HG02588 (cell line): Measurements from ENCODE around the gene ZNF845.
"Not testable (repeated sequence)": the region's sequence is repeated elsewhere in the genome, so short reads cannot be mapped to it uniquely, and the experiment has no call there.

ENCODE experiments used
- ATAC-seq: cut with Tn5 transposase; IDR thresholded peaks from one replicate; pipeline ENCODE4 v1.9.1; 2021; ENCODE audit warnings: mild to moderate bottlenecking, moderate library complexity; ENCODE audit not compliant: unreplicated experiment

The ZNF845 gene

GRCh38 chr19:53374743-53375142 is 41.2 kb downstream of the ZNF845 start:
- no peak for ATAC-seq

DNA sequence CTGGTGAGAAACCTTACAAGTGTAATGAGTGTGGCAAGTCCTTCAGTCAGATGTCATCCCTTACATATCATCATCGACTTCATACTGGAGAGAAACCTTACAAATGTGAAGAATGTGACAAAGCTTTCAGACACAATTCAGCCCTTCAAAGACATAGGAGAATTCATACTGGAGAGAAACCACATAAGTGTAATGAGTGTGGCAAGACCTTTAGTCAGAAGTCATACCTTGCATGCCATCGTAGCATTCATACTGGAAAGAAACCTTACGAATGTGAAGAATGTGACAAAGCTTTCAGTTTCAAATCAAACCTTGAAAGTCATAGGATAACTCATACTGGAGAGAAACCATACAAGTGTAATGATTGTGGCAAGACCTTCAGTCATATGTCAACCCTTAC is 47.8 kb downstream of the ZNF845 start:
- ATAC-seq = no peak

DNA sequence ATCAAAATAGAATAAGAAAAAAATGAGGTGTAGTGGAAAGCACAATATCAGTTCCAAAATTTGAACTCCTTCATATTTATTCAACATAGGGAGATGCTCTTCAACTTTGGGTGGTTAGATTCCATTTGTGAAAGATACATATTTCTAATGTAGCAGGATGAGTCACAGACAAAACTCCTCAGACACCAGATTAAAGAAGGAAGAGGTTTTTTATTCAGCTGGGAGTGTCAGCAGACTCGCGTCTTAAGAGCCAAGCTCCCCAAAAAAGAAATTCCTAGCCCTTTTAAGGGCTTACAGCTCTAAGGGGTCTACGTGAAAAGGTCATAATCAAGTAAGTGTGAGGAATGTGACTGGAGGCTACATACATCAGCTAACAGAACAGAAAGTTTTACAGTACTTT is 54.6 kb downstream of the ZNF845 start:
- ATAC-seq = no peak

DNA sequence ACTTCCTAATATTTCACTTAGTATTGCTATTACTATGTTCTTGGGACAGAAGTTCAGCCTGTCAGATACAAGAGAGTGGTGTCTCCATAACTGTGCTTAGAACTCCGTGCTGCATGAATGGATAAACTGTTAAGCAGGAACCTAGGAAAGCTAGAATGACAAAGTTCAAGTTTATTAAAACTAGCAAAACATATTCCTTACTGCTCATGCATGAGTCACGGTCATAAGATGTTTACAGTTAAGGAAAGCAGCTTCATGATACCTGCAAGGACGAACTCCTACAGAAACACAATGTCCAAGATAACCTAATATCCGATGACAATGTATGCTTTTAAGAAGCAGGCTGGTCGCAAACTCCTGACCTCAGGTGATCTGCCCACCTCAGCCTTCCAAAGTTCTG is 55.4 kb downstream of the ZNF845 start:
- ATAC-seq = no peak

- no peak for ATAC-seq
Measured at GRCh38 chr19:53389571-53389970, 56.0 kb downstream of the ZNF845 start.

- ATAC-seq = no peak
Measured at GRCh38 chr19:53389978-53390377, 56.4 kb downstream of the ZNF845 start.

- ATAC-seq = peak; percentile 3
Measured at GRCh38 chr19:53394522-53394973, 61.0 kb downstream of the ZNF845 start.

- ATAC-seq = peak; percentile 87
Measured at GRCh38 chr19:53394974-53395839, 61.7 kb downstream of the ZNF845 start, which contains the start of gene ZNF765. ZNF765 (plus strand) TSS chr19:53395149; CDS start chr19:53398016, 2,867 bp downstream.

DNA sequence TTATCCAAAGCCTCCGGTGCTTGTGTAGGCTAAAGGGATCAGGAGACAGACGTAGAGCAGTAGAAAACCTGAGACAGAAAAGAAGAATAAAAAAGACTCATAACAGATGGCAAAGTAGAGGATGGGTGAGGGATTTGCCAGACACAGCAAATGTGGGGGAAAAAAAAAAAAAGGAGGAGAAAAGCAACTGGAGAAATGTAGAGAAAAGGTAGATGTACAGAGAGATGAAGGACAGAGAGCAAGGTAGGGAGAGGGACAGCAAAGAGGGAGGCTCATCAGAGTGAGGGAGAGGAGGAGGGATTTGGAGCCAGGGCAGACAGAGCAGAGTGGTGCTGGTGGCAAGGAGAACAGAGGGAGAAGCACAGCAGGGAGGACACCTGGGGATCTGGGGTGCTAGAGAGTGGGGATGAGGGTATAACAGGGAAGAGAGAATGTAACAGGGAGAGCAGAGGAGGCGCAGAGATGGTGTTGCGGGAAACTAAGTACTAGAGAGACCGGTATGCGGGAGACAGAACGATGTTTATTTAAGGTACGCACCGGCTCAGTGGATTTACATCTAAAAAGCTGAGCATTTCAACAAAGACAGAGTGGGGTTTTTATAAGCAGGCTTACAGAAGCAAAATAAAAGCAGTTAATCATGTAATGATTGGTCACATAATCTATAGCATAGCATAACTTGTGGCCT is 62.4 kb downstream of the ZNF845 start:
- ATAC-seq = not testable (repeated sequence)

GRCh38 chr19:53396525-53396868 is 62.9 kb downstream of the ZNF845 start:
- ATAC-seq = no peak

DNA sequence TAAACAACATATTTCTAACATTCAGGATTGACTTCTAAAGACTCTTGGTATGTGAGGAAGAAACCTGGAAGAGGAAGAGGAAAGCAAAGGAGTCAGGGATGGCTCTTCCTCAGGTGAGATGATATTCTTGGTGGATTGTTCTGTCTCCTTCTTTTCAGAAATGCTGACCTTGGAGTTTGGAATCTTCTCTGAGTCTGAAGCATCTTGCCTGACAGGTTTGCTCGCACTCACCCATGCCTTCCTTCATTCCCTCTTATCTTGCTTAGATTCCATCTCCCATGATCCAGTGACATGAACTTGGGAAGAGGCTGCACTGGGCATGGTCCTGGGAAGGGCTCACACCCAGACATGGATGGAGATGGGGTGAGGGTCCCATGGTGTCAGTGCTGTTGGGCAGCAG is 64.4 kb downstream of the ZNF845 start:
- not testable (repeated sequence) for ATAC-seq
